ENCODE measurements around the gene FAM161B. TPM values are rescaled to one million over a fixed set of nuclear protein-coding genes. Genes with fewer than 3 reads are reported as not detected.

FAM161B gene
- total and polyA plus RNA-seq, 2 of the 8 experiments (the other 6 are each of a cell fraction or from before 2014, with no cell fraction given), result 0.14 to 0.32 TPM

DNA sequence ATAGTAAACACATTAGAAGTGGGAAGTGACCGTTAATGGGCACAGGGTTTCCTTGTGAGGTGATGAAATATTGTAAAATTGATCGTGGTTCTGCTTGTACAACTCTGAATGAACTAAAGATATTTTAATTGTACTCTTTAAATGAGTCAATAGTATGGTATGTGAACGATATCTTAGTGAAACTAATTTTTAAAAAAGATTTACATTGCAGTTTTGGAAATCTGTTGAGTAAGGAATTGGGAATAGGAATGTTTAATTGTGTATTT is 61.5 kb downstream of the FAM161B start (continued):
- TF ChIP-seq HDAC2 (IDR thresholded peaks at IDR 0.05; ENCODE audit: borderline replicate concordance in 1 of 2, low read depth in 2 of 2, low read length in 2 of 2), result no peak
- no peak for TF ChIP-seq CBX8 (IDR thresholded peaks at IDR 0.05; ENCODE audit: borderline replicate concordance, low read depth, low read length)
- TF ChIP-seq HDAC6 (IDR thresholded peaks at IDR 0.05; ENCODE audit: low read depth, low read length), result no peak
- no peak for TF ChIP-seq TBP (IDR thresholded peaks at IDR 0.05; ENCODE audit: low read depth, low read length)
- TF ChIP-seq TEAD4 (IDR thresholded peaks at IDR 0.05; ENCODE audit: low read depth, low read length), result no peak
- no peak for TF ChIP-seq GTF2F1 (IDR thresholded peaks at IDR 0.05; ENCODE audit: borderline replicate concordance, low read depth, low read length)
